Testis (tissue), 2 donors: ENCODE data around the gene MAP3K3.

ENCODE experiments used
- POLR2A ChIP-seq: fragments of 450-650 bp; IDR thresholded peaks from one replicate; pipeline ENCODE4 v1.6.1; 2017; ENCODE audit warnings: antibody characterized with exemption, mild to moderate bottlenecking, moderate library complexity
- TF ChIP-seq, protein P1 (sequence below), 3 experiments: fragments of 450-650 bp in 2 of 3; fragments of 200-600 bp in 1 of 3; sonication (generic) in 1 of 3; IDR thresholded peaks; one replicate each; pipeline ENCODE4 v1.5.1; 2016 to 2019; ENCODE audit warnings: antibody characterized with exemption in 3 of 3, mild to moderate bottlenecking in 2 of 3, moderate library complexity in 1 of 3

DNA sequence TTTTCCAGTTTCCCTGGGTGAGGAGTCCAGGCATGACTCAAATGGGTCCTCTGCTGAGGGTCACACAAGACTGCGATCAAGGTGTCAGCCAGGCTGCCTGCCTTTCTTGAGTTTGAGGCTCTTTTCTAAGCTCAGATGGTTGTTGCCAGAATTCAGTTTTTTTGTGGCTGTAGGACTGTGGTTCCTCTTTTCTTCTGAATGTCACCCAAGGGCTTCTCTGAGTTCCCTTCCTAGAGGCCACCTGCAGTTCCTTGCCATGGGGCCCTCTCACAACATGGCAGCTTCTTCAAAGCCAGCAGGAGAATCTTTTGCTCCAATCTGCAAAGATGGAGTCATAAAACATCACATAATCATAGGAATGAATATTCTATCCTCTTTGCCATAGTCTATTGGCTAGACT is 60.2 kb downstream of the MAP3K3 start:
- TF ChIP-seq, protein P1, sequence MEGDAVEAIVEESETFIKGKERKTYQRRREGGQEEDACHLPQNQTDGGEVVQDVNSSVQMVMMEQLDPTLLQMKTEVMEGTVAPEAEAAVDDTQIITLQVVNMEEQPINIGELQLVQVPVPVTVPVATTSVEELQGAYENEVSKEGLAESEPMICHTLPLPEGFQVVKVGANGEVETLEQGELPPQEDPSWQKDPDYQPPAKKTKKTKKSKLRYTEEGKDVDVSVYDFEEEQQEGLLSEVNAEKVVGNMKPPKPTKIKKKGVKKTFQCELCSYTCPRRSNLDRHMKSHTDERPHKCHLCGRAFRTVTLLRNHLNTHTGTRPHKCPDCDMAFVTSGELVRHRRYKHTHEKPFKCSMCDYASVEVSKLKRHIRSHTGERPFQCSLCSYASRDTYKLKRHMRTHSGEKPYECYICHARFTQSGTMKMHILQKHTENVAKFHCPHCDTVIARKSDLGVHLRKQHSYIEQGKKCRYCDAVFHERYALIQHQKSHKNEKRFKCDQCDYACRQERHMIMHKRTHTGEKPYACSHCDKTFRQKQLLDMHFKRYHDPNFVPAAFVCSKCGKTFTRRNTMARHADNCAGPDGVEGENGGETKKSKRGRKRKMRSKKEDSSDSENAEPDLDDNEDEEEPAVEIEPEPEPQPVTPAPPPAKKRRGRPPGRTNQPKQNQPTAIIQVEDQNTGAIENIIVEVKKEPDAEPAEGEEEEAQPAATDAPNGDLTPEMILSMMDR (IDR thresholded peaks at IDR 0.05): no peak
- TF ChIP-seq POLR2A: no peak
